IMR-90 (cell line): ENCODE results near the gene SLC6A4. TPM values are rescaled to one million over a fixed set of nuclear protein-coding genes. Genes with fewer than 3 reads are reported as not detected.

ENCODE experiments used
- ATAC-seq: fragments of 200-7000 bp; cut with Tn5 transposase; 2 replicates; pipeline ENCODE4 v1.9.1; 2020; ENCODE audit warnings: low read depth, mild to moderate bottlenecking, moderate library complexity
- BruUV-seq: library from RNA; stranded (reverse); fragments of 400-500 nt; replicated peaks from 2 replicates; lab custom pipeline; 2021; lab: Mats Ljungman, UMichigan
- CTCF ChIA-PET: fragments of 300-600 bp; formaldehyde crosslinking; extraction: SDS; loops from one replicate; lab custom pipeline; 2021; ENCODE audit warnings: antibody characterized with exemption; lab: Yijun Ruan, JAX
- POLR2A ChIA-PET: fragments of 300-600 bp; sonication (Branson Sonifier 250); formaldehyde crosslinking; loops from one replicate; lab custom pipeline; 2022; ENCODE audit warnings: antibody characterized with exemption; ENCODE audit not compliant: unreplicated experiment; lab: Charles Lee
- DNase-seq: peaks from one replicate; pipeline ENCODE4 v3.0.0; 2013
- H2AFZ ChIP-seq: replicated peaks from 2 replicates; pipeline ENCODE3; 2013; ENCODE audit warnings: low read length, mild to moderate bottlenecking; ENCODE audit not compliant: poor library complexity
- H2AK5ac ChIP-seq: 2 replicates; pipeline ENCODE4 v1.6.1; 2013; ENCODE audit warnings: low read depth, low read length, inconsistent platforms
- H2AK9ac ChIP-seq: replicated peaks from 2 replicates; pipeline ENCODE3; 2013; ENCODE audit warnings: mild to moderate bottlenecking, low read depth, low read length, moderate library complexity; ENCODE audit not compliant: poor library complexity
- H2BK120ac ChIP-seq: 2 replicates; pipeline ENCODE4 v1.6.1; 2013; ENCODE audit warnings: low read depth, low read length, inconsistent platforms
- H2BK15ac ChIP-seq: 3 replicates; pipeline ENCODE4 v1.6.1; 2013; ENCODE audit warnings: low read depth, low read length, inconsistent platforms
- H2BK20ac ChIP-seq: 2 replicates; pipeline ENCODE4 v1.6.1; 2013; ENCODE audit warnings: low read depth, mild to moderate bottlenecking, inconsistent platforms, low read length, moderate library complexity
- H2BK5ac ChIP-seq: 2 replicates; pipeline ENCODE4 v1.6.1; 2013; ENCODE audit warnings: mild to moderate bottlenecking, low read depth, low read length, inconsistent platforms; ENCODE audit not compliant: poor library complexity, severe bottlenecking
- H3K14ac ChIP-seq: replicated peaks from 2 replicates; pipeline ENCODE4 v1.6.1; 2013; ENCODE audit warnings: low read depth, low read length, inconsistent platforms
- H3K18ac ChIP-seq: 2 replicates; pipeline ENCODE4 v1.6.1; 2013; ENCODE audit warnings: low read depth, low read length, control low read depth
- H3K23ac ChIP-seq: 2 replicates; pipeline ENCODE4 v1.6.1; 2013; ENCODE audit warnings: low read depth, low read length, inconsistent platforms
- H3K27ac ChIP-seq: 2 replicates; pipeline ENCODE4 v1.5.1; 2013; ENCODE audit warnings: mild to moderate bottlenecking, control low read depth, low read length; ENCODE audit not compliant: insufficient read depth
- H3K27me3 ChIP-seq: 2 replicates; pipeline ENCODE4 v1.6.1; 2013; ENCODE audit warnings: low read length; ENCODE audit not compliant: control insufficient read depth, insufficient read depth
- H3K36me3 ChIP-seq: 2 replicates; pipeline ENCODE4 v1.6.1; 2013; ENCODE audit warnings: low read length, mixed read lengths; ENCODE audit not compliant: control insufficient read depth, insufficient read depth
- H3K4ac ChIP-seq: 2 replicates; pipeline ENCODE4 v1.6.1; 2013; ENCODE audit warnings: low read depth, low read length, inconsistent platforms
- H3K4me1 ChIP-seq: 2 replicates; pipeline ENCODE4 v1.6.1; 2013; ENCODE audit warnings: low read length, mixed read lengths; ENCODE audit not compliant: control insufficient read depth, insufficient read depth
- H3K4me2 ChIP-seq: 2 replicates; pipeline ENCODE4 v1.6.1; 2013; ENCODE audit warnings: low read depth, mild to moderate bottlenecking, control low read depth, low read length, moderate library complexity
- H3K4me3 ChIP-seq: 2 replicates; pipeline ENCODE4 v1.5.1; 2013; ENCODE audit warnings: low read depth, mild to moderate bottlenecking, control low read depth, low read length, moderate library complexity; ENCODE audit not compliant: insufficient read depth
- H3K56ac ChIP-seq: 2 replicates; pipeline ENCODE4 v1.6.1; 2013; ENCODE audit warnings: low read length, inconsistent platforms; ENCODE audit not compliant: insufficient read depth; ENCODE audit errors: extremely low read depth
- H3K79me1 ChIP-seq, 2 experiments: 2 replicates each; pipeline ENCODE4 v1.6.1; 2013; ENCODE audit warnings: low read length in 2 of 2, inconsistent platforms in 1 of 2, low read depth in 1 of 2
- H3K9ac ChIP-seq: 2 replicates; pipeline ENCODE4 v1.6.1; 2013; ENCODE audit warnings: low read depth, low read length, control low read depth
- H3K9me1 ChIP-seq: 2 replicates; pipeline ENCODE4 v1.6.1; 2013; ENCODE audit warnings: low read length, inconsistent platforms; ENCODE audit not compliant: insufficient read depth
- H3K9me3 ChIP-seq: 2 replicates; pipeline ENCODE4 v1.6.1; 2013; ENCODE audit warnings: low read length; ENCODE audit not compliant: control insufficient read depth, insufficient read depth
- H4K20me1 ChIP-seq: 2 replicates; pipeline ENCODE4 v1.6.1; 2013; ENCODE audit warnings: low read length, inconsistent platforms; ENCODE audit not compliant: insufficient read depth
- H4K5ac ChIP-seq: 2 replicates; pipeline ENCODE4 v1.6.1; 2013; ENCODE audit warnings: mild to moderate bottlenecking, low read depth, low read length, control low read depth
- H4K8ac ChIP-seq, 2 experiments: 2 replicates each; pipeline ENCODE4 v1.6.1; 2013; ENCODE audit warnings: low read depth in 2 of 2, low read length in 2 of 2, control low read depth in 1 of 2, inconsistent platforms in 1 of 2
- H4K91ac ChIP-seq: 2 replicates; pipeline ENCODE4 v1.6.1; 2013; ENCODE audit warnings: low read depth, low read length, inconsistent platforms; ENCODE audit not compliant: insufficient read depth
- BHLHE40 ChIP-seq: fragments of 150-350 bp; IDR thresholded peaks from 2 replicates; pipeline ENCODE4 v1.6.1; 2016; ENCODE audit warnings: mild to moderate bottlenecking, low read depth, low read length
- CEBPB ChIP-seq: IDR thresholded peaks from 2 replicates; pipeline ENCODE4 v1.6.1; 2012; ENCODE audit warnings: low read depth, low read length, improper control_type of control experiment
- CHD1 ChIP-seq: IDR thresholded peaks from 2 replicates; pipeline ENCODE4 v1.6.1; 2012; ENCODE audit warnings: low read depth, low read length, improper control_type of control experiment
- FOS ChIP-seq: fragments of 150-350 bp; IDR thresholded peaks from 2 replicates; pipeline ENCODE4 v1.6.1; 2016; ENCODE audit warnings: low read depth, low read length
- MAFK ChIP-seq: IDR thresholded peaks from 2 replicates; pipeline ENCODE4 v1.6.1; 2012; ENCODE audit warnings: low read depth, low read length, improper control_type of control experiment
- MAZ ChIP-seq: IDR thresholded peaks from 2 replicates; pipeline ENCODE4 v1.6.1; 2012; ENCODE audit warnings: low read depth, mild to moderate bottlenecking, low read length, improper control_type of control experiment, moderate library complexity, borderline replicate concordance
- MXI1 ChIP-seq: IDR thresholded peaks from 2 replicates; pipeline ENCODE4 v1.6.1; 2012; ENCODE audit warnings: low read depth, mild to moderate bottlenecking, low read length, moderate library complexity, borderline replicate concordance
- NFE2L2 ChIP-seq: fragments of 150-350 bp; IDR thresholded peaks from 2 replicates; pipeline ENCODE4 v1.6.1; 2016; ENCODE audit warnings: low read depth, mild to moderate bottlenecking, low read length
- POLR2A ChIP-seq: IDR thresholded peaks from 2 replicates; pipeline ENCODE4 v1.6.1; 2012; ENCODE audit warnings: mild to moderate bottlenecking, low read depth, low read length
- RAD21 ChIP-seq: IDR thresholded peaks from 2 replicates; pipeline ENCODE4 v1.6.1; 2012; ENCODE audit warnings: low read length, improper control_type of control experiment
- RCOR1 ChIP-seq: IDR thresholded peaks from 2 replicates; pipeline ENCODE4 v1.6.1; 2012; ENCODE audit warnings: mild to moderate bottlenecking, low read length, improper control_type of control experiment; ENCODE audit not compliant: insufficient replicate concordance
- RFX5 ChIP-seq: IDR thresholded peaks from 2 replicates; pipeline ENCODE4 v1.8.0; 2012; ENCODE audit warnings: low read depth, mild to moderate bottlenecking, low read length, moderate library complexity
- SMC3 ChIP-seq: fragments of 150-350 bp; IDR thresholded peaks from 2 replicates; pipeline ENCODE4 v1.6.1; 2016; ENCODE audit warnings: low read depth, mild to moderate bottlenecking, antibody characterized with exemption, low read length, moderate library complexity
- WGBS, 2 experiments: methylation state at CpG; one replicate each; pipeline versions ENCODE4 v1.1.5 to v1.1.7; 2013; ENCODE audit warnings: missing lambda C conversion rate in 2 of 2; ENCODE audit not compliant: insufficient read length in 1 of 2; ENCODE audit errors: extremely low coverage in 2 of 2; 5-methylcytosine and 5-hydroxymethylcytosine counted together
- dilution Hi-C: fragments of 300-500 bp; cut with HindIII; formaldehyde crosslinking; loops from one replicate; pipeline ENCODE4 v1.14.3; 2018; ENCODE audit warnings: low sequenced_read_pairs; ENCODE audit not compliant: unreplicated experiment
- in situ Hi-C: fragments of 300-500 bp; cut with MboI; formaldehyde crosslinking; loops from 3 replicates; pipeline ENCODE4 v1.14.3; 2019; ENCODE audit warnings: low sequenced_read_pairs, inconsistent platforms, mixed read lengths
- intact Hi-C: fragments of 100-400 bp; cut with micrococcal nuclease; formaldehyde crosslinking; loops from 2 replicates; pipeline ENCODE4 v1.10.0; 2022
- polyA plus RNA-seq, 3 experiments: library from polyadenylated mRNA; depleted of rRNA; stranded (reverse); fragments of >200 nt; gene quantifications; 2 replicates each; pipeline ENCODE4 v1.2.3, GENCODE V29; 2012; ENCODE audit warnings: low replicate concordance in 1 of 3
- total RNA-seq: library from RNA; depleted of rRNA; stranded (reverse); fragments of >200 nt; gene quantifications from 2 replicates; pipeline ENCODE4 v1.2.3, GENCODE V29; 2012
- TF ChIP-seq, protein P1 (sequence below): conservative IDR thresholded peaks from 2 replicates; pipeline ENCODE4 v1.5.1; 2012; ENCODE audit warnings: mild to moderate bottlenecking, low read depth, low read length, improper control_type of control experiment
- TF ChIP-seq, protein P2 (sequence below): fragments of 150-350 bp; IDR thresholded peaks from 2 replicates; pipeline ENCODE4 v1.6.1; 2016; ENCODE audit warnings: low read depth, mild to moderate bottlenecking, low read length, moderate library complexity, borderline replicate concordance
- TF ChIP-seq, protein P3 (sequence below): fragments of 150-350 bp; IDR thresholded peaks from 2 replicates; pipeline ENCODE4 v1.6.1; 2017; ENCODE audit warnings: mild to moderate bottlenecking, antibody characterized with exemption, low read length, low read depth

Gene SLC6A4
- total and polyA plus RNA-seq, 2 of the 4 experiments (the other 2 are of a cell fraction), result under 0.01 TPM; not detected in 1

DNA sequence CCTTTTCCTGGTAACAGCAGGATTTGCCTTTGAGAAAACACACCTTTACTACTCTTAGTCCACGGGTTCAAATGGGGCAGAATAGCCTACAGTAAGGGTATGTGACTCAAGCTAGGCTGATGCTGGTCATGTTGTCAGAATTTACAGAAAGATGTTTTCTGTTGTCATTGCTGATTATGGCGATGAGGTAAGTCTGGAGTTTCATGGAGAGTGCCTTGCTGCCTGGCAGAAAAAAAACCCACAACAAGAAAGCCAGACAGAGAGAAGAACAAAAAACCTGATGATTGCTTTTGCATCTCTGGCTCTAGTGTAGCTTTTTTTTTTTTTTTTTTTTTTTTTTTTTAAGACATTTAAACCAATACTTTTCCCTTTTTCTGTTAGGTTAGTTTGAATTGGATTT, 47.9 kb downstream of the SLC6A4 start:
- Histone ChIP-seq H4K91ac (no peak overlapping the region), H3K18ac (no peak overlapping the region), H2BK120ac (no peak overlapping the region), H3K27ac (no peak overlapping the region), H3K4me1 (no peaks in the 10 kb centered on the region), H3K23ac (no peak overlapping the region), H2AK9ac (no peak overlapping the region), H4K5ac (no peak overlapping the region), H4K20me1 (no peaks in the 10 kb centered on the region), H2AFZ (no peak overlapping the region), H3K36me3 (peaks cover 12% of the 10 kb centered on the region), H3K9me1 (peaks cover 3% of the 10 kb centered on the region; the same call in 1 of the 2 replicates), H2AK5ac (no peak overlapping the region), H3K27me3 (no peaks in the 10 kb centered on the region), H3K4me2 (no peak overlapping the region), H3K56ac (no peak overlapping the region), H3K4me3 (no peak overlapping the region), H3K79me1 (peaks cover 0 to 3% of the 10 kb centered on the region in 2 experiments; a peak in 1 of 4 replicates), H2BK5ac (no peak overlapping the region), H3K4ac (no peak overlapping the region), H3K9me3 (no peaks in the 10 kb centered on the region), H3K14ac (no peak overlapping the region), H3K9ac (no peak overlapping the region), H4K8ac (no peak overlapping the region), H2BK15ac (no peak overlapping the region), H2BK20ac (no peak overlapping the region)
- dilution Hi-C loops, result no loop called here
- POLR2A ChIA-PET, result interaction anchor here (0.6 kb wide), 1 partner anchor 13 kb away, joined by 3 read pairs; no protein-coding TSS in a partner anchor
- ATAC-seq (no peak), DNase-seq (no peak)
- CTCF ChIA-PET, result no interaction called here
- no TSS peak for BruUV-seq
- in situ Hi-C loops, result no loop called here
- intact Hi-C loops, result loop anchor here (5.0 kb wide), 1 partner anchor 85 kb away; no protein-coding TSS in a partner anchor
- TF ChIP-seq SMC3, result no peak
- no peak for TF ChIP-seq RAD21
- no peak for TF ChIP-seq RCOR1
- TF ChIP-seq MXI1, result no peak
- no peak for TF ChIP-seq NFE2L2
- TF ChIP-seq CHD1, result no peak
- TF ChIP-seq, protein P1, sequence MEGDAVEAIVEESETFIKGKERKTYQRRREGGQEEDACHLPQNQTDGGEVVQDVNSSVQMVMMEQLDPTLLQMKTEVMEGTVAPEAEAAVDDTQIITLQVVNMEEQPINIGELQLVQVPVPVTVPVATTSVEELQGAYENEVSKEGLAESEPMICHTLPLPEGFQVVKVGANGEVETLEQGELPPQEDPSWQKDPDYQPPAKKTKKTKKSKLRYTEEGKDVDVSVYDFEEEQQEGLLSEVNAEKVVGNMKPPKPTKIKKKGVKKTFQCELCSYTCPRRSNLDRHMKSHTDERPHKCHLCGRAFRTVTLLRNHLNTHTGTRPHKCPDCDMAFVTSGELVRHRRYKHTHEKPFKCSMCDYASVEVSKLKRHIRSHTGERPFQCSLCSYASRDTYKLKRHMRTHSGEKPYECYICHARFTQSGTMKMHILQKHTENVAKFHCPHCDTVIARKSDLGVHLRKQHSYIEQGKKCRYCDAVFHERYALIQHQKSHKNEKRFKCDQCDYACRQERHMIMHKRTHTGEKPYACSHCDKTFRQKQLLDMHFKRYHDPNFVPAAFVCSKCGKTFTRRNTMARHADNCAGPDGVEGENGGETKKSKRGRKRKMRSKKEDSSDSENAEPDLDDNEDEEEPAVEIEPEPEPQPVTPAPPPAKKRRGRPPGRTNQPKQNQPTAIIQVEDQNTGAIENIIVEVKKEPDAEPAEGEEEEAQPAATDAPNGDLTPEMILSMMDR, result no peak
- TF ChIP-seq, protein P2, sequence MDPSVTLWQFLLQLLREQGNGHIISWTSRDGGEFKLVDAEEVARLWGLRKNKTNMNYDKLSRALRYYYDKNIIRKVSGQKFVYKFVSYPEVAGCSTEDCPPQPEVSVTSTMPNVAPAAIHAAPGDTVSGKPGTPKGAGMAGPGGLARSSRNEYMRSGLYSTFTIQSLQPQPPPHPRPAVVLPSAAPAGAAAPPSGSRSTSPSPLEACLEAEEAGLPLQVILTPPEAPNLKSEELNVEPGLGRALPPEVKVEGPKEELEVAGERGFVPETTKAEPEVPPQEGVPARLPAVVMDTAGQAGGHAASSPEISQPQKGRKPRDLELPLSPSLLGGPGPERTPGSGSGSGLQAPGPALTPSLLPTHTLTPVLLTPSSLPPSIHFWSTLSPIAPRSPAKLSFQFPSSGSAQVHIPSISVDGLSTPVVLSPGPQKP, result no peak
- TF ChIP-seq MAZ, result no peak
- no peak for TF ChIP-seq RFX5
- no peak for TF ChIP-seq BHLHE40
- TF ChIP-seq POLR2A, result no peak
- TF ChIP-seq, protein P3, sequence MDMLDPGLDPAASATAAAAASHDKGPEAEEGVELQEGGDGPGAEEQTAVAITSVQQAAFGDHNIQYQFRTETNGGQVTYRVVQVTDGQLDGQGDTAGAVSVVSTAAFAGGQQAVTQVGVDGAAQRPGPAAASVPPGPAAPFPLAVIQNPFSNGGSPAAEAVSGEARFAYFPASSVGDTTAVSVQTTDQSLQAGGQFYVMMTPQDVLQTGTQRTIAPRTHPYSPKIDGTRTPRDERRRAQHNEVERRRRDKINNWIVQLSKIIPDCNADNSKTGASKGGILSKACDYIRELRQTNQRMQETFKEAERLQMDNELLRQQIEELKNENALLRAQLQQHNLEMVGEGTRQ, result no peak
- no peak for TF ChIP-seq MAFK
- TF ChIP-seq CEBPB, result no peak
- no peak for TF ChIP-seq FOS
- WGBS, 2 experiments, result no CpG with 5 or more reads among the region's 2 CpGs
